Esophagus squamous epithelium (tissue), 5 donors: Measurements from ENCODE around the gene BPIFB3. TPM values are rescaled to one million over a fixed set of nuclear protein-coding genes. Genes with fewer than 3 reads are reported as not detected.
"Not testable (repeated sequence)": the region's sequence is repeated elsewhere in the genome, so short reads cannot be mapped to it uniquely, and the experiment has no call there.

ENCODE experiments used
- DNase-seq: peaks from one replicate; lab custom pipeline; 2025; lab: John Stamatoyannopoulos, UW
- H3K27ac ChIP-seq, 4 donors: fragments of 200-600 bp; sonication (generic); one replicate each; pipeline ENCODE4 v1.5.1; 2016 to 2019; ENCODE audit warnings: mild to moderate bottlenecking in 1 of 4
- H3K27me3 ChIP-seq, 4 donors: fragments of 200-600 bp; sonication (generic); 1 replicate in 3 of 4; 2 replicates in 1 of 4; pipeline versions ENCODE4 v1.5.1 to v1.6.0; 2017 to 2021; ENCODE audit warnings: antibody characterized with exemption in 1 of 4
- H3K36me3 ChIP-seq, 3 donors: fragments of 200-600 bp; sonication (generic); one replicate each; pipeline ENCODE4 v1.5.1; 2016 to 2019
- H3K4me1 ChIP-seq, 3 donors: fragments of 200-600 bp; sonication (generic); one replicate each; pipeline ENCODE4 v1.5.1; 2017 to 2019
- H3K4me3 ChIP-seq, 4 donors: fragments of 200-600 bp; sonication (generic); 1 replicate in 3 of 4; 2 replicates in 1 of 4; pipeline ENCODE4 v1.5.1; 2016 to 2019; ENCODE audit warnings: mild to moderate bottlenecking in 2 of 4, moderate library complexity in 1 of 4
- H3K9me3 ChIP-seq, 3 donors: fragments of 200-600 bp; sonication (generic); one replicate each; pipeline ENCODE4 v1.5.1; 2016 to 2019
- POLR2A ChIP-seq, 4 donors: fragments of 450-650 bp; IDR thresholded peaks; one replicate each; pipeline ENCODE4 v1.6.1; 2017; ENCODE audit warnings: antibody characterized with exemption in 4 of 4, mild to moderate bottlenecking in 4 of 4, moderate library complexity in 3 of 4
- WGBS, 2 donors: methylation state at CpG; one replicate each; pipeline ENCODE4 v1.1.5; 2018; 5-methylcytosine and 5-hydroxymethylcytosine counted together
- intact Hi-C: fragments of 100-400 bp; cut with DNase I; formaldehyde crosslinking; loops from one replicate; pipeline ENCODE4 v1.15.0; 2022
- total RNA-seq, 4 donors: library from RNA; depleted of rRNA; stranded (reverse); fragments of >200 nt; gene quantifications; one replicate each; pipeline ENCODE4 v1.1.0, GENCODE V29; 2016
- TF ChIP-seq, protein P1 (sequence below), 6 experiments: fragments of 450-650 bp in 4 of 6; fragments of 200-600 bp in 2 of 6; sonication (generic) in 2 of 6; IDR thresholded peaks; one replicate each; pipeline ENCODE4 v1.5.1; 2016 to 2019; ENCODE audit warnings: antibody characterized with exemption in 6 of 6, mild to moderate bottlenecking in 4 of 6, moderate library complexity in 4 of 6
- donor health status: DM: yes; HTN: yes; CAD: no.

Gene BPIFB3
- total RNA-seq, 4 donors from 2014 or later: not detected

DNA sequence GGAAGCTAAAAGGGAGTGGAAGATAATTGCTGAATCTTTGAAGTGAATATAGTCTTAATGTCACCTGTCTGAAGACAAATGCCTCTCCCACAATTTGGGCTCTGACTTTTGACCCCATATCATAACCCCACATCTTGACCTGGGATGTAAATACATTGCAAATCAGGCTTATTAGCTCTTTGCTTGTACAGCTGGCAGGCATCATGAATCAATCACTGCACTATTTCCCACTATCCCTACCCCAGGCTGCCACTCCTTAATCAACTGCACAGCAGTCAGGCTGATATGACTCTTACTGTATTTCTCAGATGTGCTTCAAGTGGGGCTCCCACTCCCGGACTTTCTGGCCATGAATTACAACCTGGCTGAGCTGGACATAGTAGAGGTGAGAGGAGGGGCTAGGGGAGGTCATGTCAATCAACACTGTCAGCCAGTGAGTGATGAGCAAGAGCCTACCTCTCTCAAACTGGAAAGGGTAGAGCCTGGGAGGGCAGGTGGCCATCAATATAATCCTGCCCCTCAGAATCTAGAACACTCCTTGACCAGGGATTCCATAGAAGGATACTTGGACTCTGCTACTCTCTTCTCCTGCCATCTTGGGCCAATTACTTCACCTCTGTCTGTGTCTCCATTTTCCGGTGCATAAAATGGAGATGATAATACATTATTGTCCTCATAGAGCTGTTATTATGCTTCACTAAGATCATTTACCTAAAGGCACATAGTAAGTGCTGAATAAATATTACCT is 10.5 kb upstream of the BPIFB3 start:
- WGBS, 2 donors: 72 to 85% methylated on average over 1 to 2 of the region's 2 CpGs
- no peaks in the 10 kb centered on the region for H3K36me3 ChIP-seq
- intact Hi-C loops: no loop called here
- peaks cover 0 to 8% (median 0%) of the 10 kb centered on the region in 4 donors for H3K27me3 ChIP-seq
- TF ChIP-seq POLR2A (IDR thresholded peaks at IDR 0.05): no peak
- TF ChIP-seq, protein P1, sequence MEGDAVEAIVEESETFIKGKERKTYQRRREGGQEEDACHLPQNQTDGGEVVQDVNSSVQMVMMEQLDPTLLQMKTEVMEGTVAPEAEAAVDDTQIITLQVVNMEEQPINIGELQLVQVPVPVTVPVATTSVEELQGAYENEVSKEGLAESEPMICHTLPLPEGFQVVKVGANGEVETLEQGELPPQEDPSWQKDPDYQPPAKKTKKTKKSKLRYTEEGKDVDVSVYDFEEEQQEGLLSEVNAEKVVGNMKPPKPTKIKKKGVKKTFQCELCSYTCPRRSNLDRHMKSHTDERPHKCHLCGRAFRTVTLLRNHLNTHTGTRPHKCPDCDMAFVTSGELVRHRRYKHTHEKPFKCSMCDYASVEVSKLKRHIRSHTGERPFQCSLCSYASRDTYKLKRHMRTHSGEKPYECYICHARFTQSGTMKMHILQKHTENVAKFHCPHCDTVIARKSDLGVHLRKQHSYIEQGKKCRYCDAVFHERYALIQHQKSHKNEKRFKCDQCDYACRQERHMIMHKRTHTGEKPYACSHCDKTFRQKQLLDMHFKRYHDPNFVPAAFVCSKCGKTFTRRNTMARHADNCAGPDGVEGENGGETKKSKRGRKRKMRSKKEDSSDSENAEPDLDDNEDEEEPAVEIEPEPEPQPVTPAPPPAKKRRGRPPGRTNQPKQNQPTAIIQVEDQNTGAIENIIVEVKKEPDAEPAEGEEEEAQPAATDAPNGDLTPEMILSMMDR (IDR thresholded peaks at IDR 0.05): no peak
- no peak overlapping the region for H3K4me3 ChIP-seq
- peaks cover 0 to 18% (median 0%) of the 10 kb centered on the region in 3 donors for H3K9me3 ChIP-seq
- no peak overlapping the region for H3K27ac ChIP-seq
- DNase-seq: no peak
- no peaks in the 10 kb centered on the region for H3K4me1 ChIP-seq

GRCh38 chr20:33043731-33044181 is 9.9 kb upstream of the BPIFB3 start:
- Histone ChIP-seq H3K4me1 (no peaks in the 10 kb centered on the region), H3K4me3 (no peak overlapping the region), H3K9me3 (peaks cover 0 to 18% (median 0%) of the 10 kb centered on the region in 3 donors), H3K36me3 (no peaks in the 10 kb centered on the region), H3K27ac (no peak overlapping the region), H3K27me3 (peaks cover 0 to 8% (median 0%) of the 10 kb centered on the region in 4 donors)
- TF ChIP-seq, protein P1 (IDR thresholded peaks at IDR 0.05): no peak
- TF ChIP-seq POLR2A (IDR thresholded peaks at IDR 0.05): no peak
- intact Hi-C loops: no loop called here
- DNase-seq: no peak
- WGBS, 2 donors: 21 to 38% methylated on average over 1 of the region's 1 CpG

DNA sequence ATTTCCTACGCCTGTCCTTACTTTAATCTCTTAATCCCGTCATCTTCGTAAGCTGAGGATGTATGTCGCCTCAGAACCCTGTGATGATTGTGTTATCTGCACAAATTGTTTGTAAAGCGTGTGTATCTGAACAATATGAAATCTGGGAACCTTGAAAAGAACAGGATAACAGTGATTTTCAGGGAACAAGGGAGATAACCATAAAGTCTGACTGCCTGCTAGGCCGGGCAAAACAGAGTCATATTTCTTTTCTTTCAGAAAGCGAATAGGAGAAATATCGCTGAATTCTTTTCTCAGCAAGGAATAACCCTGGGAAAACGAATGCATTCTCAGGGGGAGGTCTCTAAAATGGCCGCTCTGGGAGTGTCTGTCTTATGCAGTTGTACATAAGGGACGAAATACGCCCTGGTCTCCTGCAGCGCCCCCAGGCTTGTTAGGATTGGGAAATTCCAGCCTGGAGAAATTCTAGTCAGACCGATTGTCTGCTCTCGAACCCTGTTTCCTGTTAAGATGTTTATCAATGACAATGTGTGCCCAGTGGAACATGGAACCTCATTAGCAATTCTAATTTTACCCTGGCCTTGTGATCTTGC is 8.5 kb upstream of the BPIFB3 start:
- H3K36me3 ChIP-seq, H3K27ac ChIP-seq, DNase-seq, H3K4me3 ChIP-seq, intact Hi-C loops, H3K27me3 ChIP-seq, H3K4me1 ChIP-seq: not testable (repeated sequence)
- 81% methylated on average over 14 to 15 of the region's 15 CpGs for WGBS, 2 donors
- peaks cover 0 to 18% (median 0%) of the 10 kb centered on the region in 3 donors for H3K9me3 ChIP-seq

GRCh38 chr20:33046412-33046811 is 7.3 kb upstream of the BPIFB3 start:
- no peak overlapping the region for H3K4me3 ChIP-seq
- TF ChIP-seq, protein P1 (IDR thresholded peaks at IDR 0.05): no peak
- no peak for TF ChIP-seq POLR2A (IDR thresholded peaks at IDR 0.05)
- 71 to 73% methylated on average over 3 of the region's 3 CpGs for WGBS, 2 donors
- H3K27me3 ChIP-seq: no peaks in the 10 kb centered on the region
- intact Hi-C loops: no loop called here
- H3K27ac ChIP-seq: no peak overlapping the region
- no peak for DNase-seq
- H3K36me3 ChIP-seq: no peaks in the 10 kb centered on the region
- no peaks in the 10 kb centered on the region for H3K4me1 ChIP-seq
- H3K9me3 ChIP-seq: peaks cover 0 to 18% (median 0%) of the 10 kb centered on the region in 3 donors

DNA sequence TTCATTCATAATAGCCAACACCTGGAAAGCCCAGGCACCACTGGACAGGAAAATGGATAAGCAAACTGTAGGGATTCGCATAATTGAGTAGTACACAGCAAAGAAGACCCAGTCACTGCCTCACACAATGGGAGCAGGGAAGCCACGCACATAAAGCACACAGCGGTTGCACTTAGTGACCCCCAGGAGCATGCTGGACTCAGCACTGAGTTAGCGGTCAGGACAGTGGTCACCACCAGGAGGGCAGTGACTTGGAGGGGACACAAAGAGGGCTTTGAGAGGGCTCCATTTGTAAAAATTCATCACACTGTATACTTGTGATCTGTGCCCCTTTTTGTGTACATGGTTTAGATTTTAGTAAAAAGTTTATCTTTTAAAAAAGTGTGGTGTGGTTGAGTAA is 2.4 kb upstream of the BPIFB3 start:
- no peak for DNase-seq
- Histone ChIP-seq H3K9me3 (peaks cover 0 to under 1% (median 0%) of the 10 kb centered on the region in 3 donors), H3K27me3 (peaks cover 0 to 30% (median 0%) of the 10 kb centered on the region in 4 donors), H3K27ac (no peak overlapping the region), H3K36me3 (no peaks in the 10 kb centered on the region), H3K4me3 (no peak overlapping the region), H3K4me1 (no peaks in the 10 kb centered on the region)
- TF ChIP-seq POLR2A (IDR thresholded peaks at IDR 0.05): no peak
- TF ChIP-seq, protein P1 (IDR thresholded peaks at IDR 0.05): no peak
- intact Hi-C loops: no loop called here
- WGBS, 2 donors: 63 to 81% methylated on average over 4 of the region's 4 CpGs
